Left ventricle myocardium inferior (tissue), 1 donor: ENCODE results near the gene BBS9. TPM values are rescaled to one million over a fixed set of nuclear protein-coding genes. Genes with fewer than 3 reads are reported as not detected.

Source experiments
- DNase-seq: peaks from one replicate; pipeline ENCODE4 v3.0.0-alpha.2; 2020
- H3K27ac ChIP-seq: fragments of 200-600 bp; replicated peaks from 2 replicates; pipeline ENCODE4 v1.8.0; 2021
- H3K27me3 ChIP-seq: fragments of 200-600 bp; 2 replicates; pipeline ENCODE4 v1.8.0; 2021; ENCODE audit warnings: low read depth
- H3K36me3 ChIP-seq: fragments of 200-600 bp; 2 replicates; pipeline ENCODE4 v1.8.0; 2021
- H3K4me1 ChIP-seq: fragments of 200-600 bp; 2 replicates; pipeline ENCODE4 v1.8.0; 2021
- H3K4me3 ChIP-seq: fragments of 200-600 bp; 2 replicates; pipeline ENCODE4 v1.8.0; 2021; ENCODE audit warnings: mild to moderate bottlenecking, moderate library complexity
- H3K9me3 ChIP-seq: fragments of 200-600 bp; replicated peaks from 2 replicates; pipeline ENCODE4 v1.8.0; 2021
- intact Hi-C: fragments of 100-400 bp; cut with micrococcal nuclease; formaldehyde crosslinking; loops from one replicate; pipeline ENCODE4 v1.11.0; 2022
- total RNA-seq: library from RNA; stranded (reverse); fragmentation: NEBNext Ultra II Directional; extraction: Animal tissue kit (Norgen Biotek cat#: 25700); gene quantifications from one replicate; pipeline ENCODE4 v1.2.1, GENCODE V29; 2021
- TF ChIP-seq, protein P1 (sequence below): fragments of 200-600 bp; IDR thresholded peaks from 2 replicates; pipeline ENCODE4 v1.8.0; 2021; ENCODE audit warnings: antibody characterized with exemption, mild to moderate bottlenecking, borderline replicate concordance
- donor health status: DM: no; HTN: yes; CAD: no; lungs with severe emphysema.

Gene BBS9
- total RNA-seq, 1 donor from 2014 or later = 13.7 TPM

DNA sequence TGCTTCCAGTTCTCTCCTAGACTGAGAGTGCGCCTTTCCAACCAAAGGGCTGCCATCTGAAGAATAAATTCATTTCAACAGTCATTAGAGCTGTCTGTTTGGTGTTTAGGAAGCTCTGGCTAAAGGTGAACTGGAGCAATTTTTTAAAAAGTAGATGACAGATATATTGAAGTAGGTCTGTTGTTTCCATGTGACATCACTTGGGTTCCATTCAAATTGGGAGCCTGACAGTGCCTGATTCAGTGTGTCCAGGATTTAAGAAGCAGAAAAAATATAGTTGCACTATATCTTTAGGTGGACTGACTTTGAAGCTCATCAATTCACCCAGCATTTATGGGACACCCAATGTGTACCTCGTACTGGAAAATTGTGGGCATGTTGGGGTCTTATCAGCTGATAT is 367.7 kb downstream of the BBS9 start:
- Histone ChIP-seq H3K9me3 (no peaks in the 10 kb centered on the region), H3K4me3 (no peak overlapping the region), H3K27ac (no peak overlapping the region), H3K4me1 (peaks cover 20% of the 10 kb centered on the region), H3K27me3 (no peaks in the 10 kb centered on the region), H3K36me3 (no peaks in the 10 kb centered on the region)
- intact Hi-C loops = no loop called here
- TF ChIP-seq, protein P1, sequence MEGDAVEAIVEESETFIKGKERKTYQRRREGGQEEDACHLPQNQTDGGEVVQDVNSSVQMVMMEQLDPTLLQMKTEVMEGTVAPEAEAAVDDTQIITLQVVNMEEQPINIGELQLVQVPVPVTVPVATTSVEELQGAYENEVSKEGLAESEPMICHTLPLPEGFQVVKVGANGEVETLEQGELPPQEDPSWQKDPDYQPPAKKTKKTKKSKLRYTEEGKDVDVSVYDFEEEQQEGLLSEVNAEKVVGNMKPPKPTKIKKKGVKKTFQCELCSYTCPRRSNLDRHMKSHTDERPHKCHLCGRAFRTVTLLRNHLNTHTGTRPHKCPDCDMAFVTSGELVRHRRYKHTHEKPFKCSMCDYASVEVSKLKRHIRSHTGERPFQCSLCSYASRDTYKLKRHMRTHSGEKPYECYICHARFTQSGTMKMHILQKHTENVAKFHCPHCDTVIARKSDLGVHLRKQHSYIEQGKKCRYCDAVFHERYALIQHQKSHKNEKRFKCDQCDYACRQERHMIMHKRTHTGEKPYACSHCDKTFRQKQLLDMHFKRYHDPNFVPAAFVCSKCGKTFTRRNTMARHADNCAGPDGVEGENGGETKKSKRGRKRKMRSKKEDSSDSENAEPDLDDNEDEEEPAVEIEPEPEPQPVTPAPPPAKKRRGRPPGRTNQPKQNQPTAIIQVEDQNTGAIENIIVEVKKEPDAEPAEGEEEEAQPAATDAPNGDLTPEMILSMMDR = no peak
- DNase-seq = no peak

DNA sequence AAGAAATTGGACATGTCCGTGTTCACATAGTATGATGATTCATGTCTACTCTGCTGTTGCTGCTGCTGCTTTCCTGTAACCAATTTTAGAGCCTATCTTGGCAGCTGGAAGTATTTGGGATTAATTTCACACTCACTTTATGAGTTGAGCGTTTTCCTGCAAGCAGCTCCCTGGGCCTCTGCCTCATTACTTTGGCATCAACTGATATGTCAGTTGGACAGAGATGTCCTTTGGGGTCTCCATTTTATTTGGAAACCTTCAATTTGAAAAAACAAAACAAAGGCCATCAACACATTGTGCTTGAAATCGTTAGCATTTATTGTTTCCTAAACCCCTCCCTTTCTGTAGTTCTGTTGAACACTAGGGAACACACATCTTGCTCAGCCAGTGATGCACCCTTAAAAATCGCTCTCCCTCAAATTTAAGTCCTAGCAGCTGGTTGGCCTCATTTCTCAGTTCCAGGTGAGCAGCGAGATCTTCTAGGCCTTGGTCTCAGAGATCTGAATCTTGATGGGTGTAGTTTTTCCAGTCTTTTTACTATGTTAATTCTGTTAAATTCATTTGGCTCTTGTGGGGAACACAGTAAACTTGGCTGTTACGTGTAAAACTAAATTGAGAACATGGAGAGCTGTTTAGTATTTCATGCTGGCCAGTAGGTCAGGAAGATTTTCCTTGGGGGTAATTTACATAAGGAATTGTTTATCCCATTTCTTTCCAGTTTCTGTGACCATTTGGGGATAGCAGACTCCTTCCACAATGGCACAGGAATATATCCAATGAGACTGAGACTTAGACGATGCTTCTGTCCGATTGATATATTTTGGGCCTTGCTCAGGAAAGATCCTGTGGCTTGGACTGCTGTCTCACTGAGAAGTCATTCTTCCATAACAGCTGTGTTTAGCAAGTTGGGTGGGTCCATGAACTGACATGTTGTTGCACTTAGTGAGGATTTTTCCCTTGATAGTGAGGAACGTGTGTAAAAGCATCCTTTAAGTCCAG is 371.6 kb downstream of the BBS9 start:
- H3K9me3 ChIP-seq = no peaks in the 10 kb centered on the region
- no peak overlapping the region for H3K4me3 ChIP-seq
- TF ChIP-seq, protein P1 = no peak
- peaks cover 11% of the 10 kb centered on the region for H3K4me1 ChIP-seq
- H3K27me3 ChIP-seq = no peaks in the 10 kb centered on the region
- H3K36me3 ChIP-seq = no peaks in the 10 kb centered on the region
- intact Hi-C loops = no loop called here
- no peak overlapping the region for H3K27ac ChIP-seq
- no peak for DNase-seq

DNA sequence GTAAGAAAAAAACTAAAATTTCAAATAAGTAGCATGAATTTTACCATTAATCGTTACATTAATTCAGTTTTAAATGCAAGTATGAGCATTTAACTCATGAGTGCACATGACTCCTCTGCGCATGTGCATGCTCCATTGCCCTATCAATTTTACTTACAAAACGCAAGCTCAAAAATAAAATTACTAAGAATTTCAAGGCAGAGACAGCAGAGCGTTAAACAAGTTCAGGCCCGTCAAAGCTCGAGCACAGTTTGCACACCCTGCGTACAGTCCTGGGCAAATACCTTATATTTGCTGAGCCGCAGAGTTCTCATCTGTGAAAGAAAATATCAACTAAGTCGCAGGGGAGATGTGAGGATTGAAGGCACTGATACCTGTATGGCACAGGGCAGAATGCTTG is 373.6 kb downstream of the BBS9 start:
- no peaks in the 10 kb centered on the region for H3K9me3 ChIP-seq
- H3K36me3 ChIP-seq = peaks cover under 1% of the 10 kb centered on the region
- TF ChIP-seq, protein P1 = no peak
- intact Hi-C loops = no loop called here
- no peak overlapping the region for H3K4me3 ChIP-seq
- DNase-seq = no peak
- peaks cover 11% of the 10 kb centered on the region for H3K4me1 ChIP-seq
- H3K27me3 ChIP-seq = no peaks in the 10 kb centered on the region
- H3K27ac ChIP-seq = no peak overlapping the region

DNA sequence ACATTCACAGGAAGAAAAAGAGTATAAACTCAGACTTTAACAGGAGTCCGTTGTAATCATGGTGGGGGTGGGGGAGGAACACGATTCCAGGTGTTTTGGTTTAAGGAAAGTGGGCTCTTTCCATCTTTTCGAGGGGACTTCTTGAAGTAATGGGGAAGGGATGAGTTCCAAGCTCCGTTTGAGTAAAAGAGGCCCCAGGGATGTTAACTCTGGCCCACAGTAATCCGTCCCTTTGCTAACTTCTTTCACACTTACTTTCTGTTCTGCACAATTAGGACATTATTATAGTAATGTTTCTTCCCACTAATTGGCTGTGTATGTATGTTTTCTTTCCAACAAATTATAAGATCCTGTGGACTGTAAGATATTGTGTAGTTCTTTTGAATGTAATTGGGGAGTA is 374.4 kb downstream of the BBS9 start:
- no peak for DNase-seq
- Histone ChIP-seq H3K9me3 (no peaks in the 10 kb centered on the region), H3K27me3 (no peaks in the 10 kb centered on the region), H3K36me3 (peaks cover 8% of the 10 kb centered on the region), H3K4me3 (no peak overlapping the region), H3K4me1 (peaks cover 11% of the 10 kb centered on the region), H3K27ac (no peak overlapping the region)
- TF ChIP-seq, protein P1 = no peak
- intact Hi-C loops = no loop called here

DNA sequence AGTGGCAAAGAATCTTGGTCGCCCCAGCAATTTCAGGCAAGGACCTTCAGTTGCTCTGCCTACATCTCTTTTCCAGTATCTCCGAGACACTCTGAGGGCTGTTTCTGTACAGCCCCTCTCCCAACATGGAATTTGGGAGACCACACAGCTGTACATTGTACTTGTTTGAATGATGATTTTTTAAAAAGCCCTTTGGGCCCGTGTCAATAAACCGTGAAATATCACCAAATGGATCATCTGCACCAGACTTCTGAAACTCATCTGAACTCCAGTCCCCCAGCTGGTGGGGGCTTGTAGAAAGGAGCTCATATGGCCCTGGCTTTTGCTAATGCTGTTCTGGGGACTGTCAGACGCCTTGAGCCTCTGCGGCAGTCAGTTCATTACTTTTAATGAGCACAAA is 374.9 kb downstream of the BBS9 start:
- peaks cover 8% of the 10 kb centered on the region for H3K36me3 ChIP-seq
- TF ChIP-seq, protein P1 = no peak
- peaks cover 11% of the 10 kb centered on the region for H3K4me1 ChIP-seq
- DNase-seq = no peak
- H3K4me3 ChIP-seq = no peak overlapping the region
- H3K9me3 ChIP-seq = no peaks in the 10 kb centered on the region
- intact Hi-C loops = no loop called here
- H3K27ac ChIP-seq = no peak overlapping the region
- H3K27me3 ChIP-seq = no peaks in the 10 kb centered on the region
